CD4-positive, alpha-beta T cell (primary cell): ENCODE data around the gene CBLL1. TPM values are rescaled to one million over a fixed set of nuclear protein-coding genes. Genes with fewer than 3 reads are reported as not detected.
A peak's percentile ranks its signal among the peaks of the same experiment; 100 is the strongest.

Experiments used
- ATAC-seq: fragments of 200-7000 bp; cut with Tn5 transposase; one replicate; pipeline ENCODE4 v1.10.0; 2022; ENCODE audit warnings: mild to moderate bottlenecking; ENCODE audit not compliant: poor library complexity
- CTCF ChIA-PET: fragments of 350-600 bp; sonication (Branson Sonifier 250); formaldehyde crosslinking; loops from one replicate; lab custom pipeline; 2021; ENCODE audit warnings: antibody characterized with exemption, inconsistent platforms; lab: Charles Lee
- POLR2A ChIA-PET: fragments of 350-600 bp; sonication (Branson Sonifier 250); formaldehyde crosslinking; loops from one replicate; lab custom pipeline; 2021; ENCODE audit warnings: antibody characterized with exemption, inconsistent platforms; lab: Charles Lee
- DNase-seq, 14 experiments: peaks; one replicate each; pipeline ENCODE4 v3.0.0-alpha.2; 2013 to 2020; ENCODE audit warnings: mixed read lengths in 2 of 14
- H3K27ac ChIP-seq, 2 donors: one replicate each; pipeline versions ENCODE4 v1.5.1 to v1.7.0; 2013; ENCODE audit warnings: low read length in 2 of 2, low read depth in 1 of 2, mild to moderate bottlenecking in 1 of 2
- H3K27me3 ChIP-seq, 2 experiments: 1 replicate in 1 of 2; 2 replicates in 1 of 2; pipeline versions ENCODE4 v1.6.1 to v1.7.0; 2013; ENCODE audit warnings: low read length in 2 of 2, control low read depth in 1 of 2, mild to moderate bottlenecking in 1 of 2, moderate library complexity in 1 of 2; ENCODE audit not compliant: insufficient read depth in 2 of 2, control insufficient read depth in 1 of 2
- H3K36me3 ChIP-seq: one replicate; pipeline ENCODE4 v1.6.1; 2013; ENCODE audit warnings: low read length, control low read depth; ENCODE audit not compliant: insufficient read depth
- H3K4me1 ChIP-seq: one replicate; pipeline ENCODE4 v1.6.1; 2013; ENCODE audit warnings: low read length, control low read depth; ENCODE audit not compliant: insufficient read depth
- H3K4me3 ChIP-seq: one replicate; pipeline ENCODE4 v1.5.1; 2013; ENCODE audit warnings: mild to moderate bottlenecking, low read length, moderate library complexity
- H3K9me3 ChIP-seq, 2 experiments: 1 replicate in 1 of 2; 2 replicates in 1 of 2; pipeline versions ENCODE4 v1.6.1 to v1.7.0; 2013; ENCODE audit warnings: low read length in 2 of 2, mild to moderate bottlenecking in 2 of 2, control low read depth in 1 of 2, moderate library complexity in 1 of 2; ENCODE audit not compliant: control insufficient read depth in 1 of 2, insufficient read depth in 1 of 2
- H3K27ac Mint-ChIP-seq: one replicate; pipeline ENCODE4 v1.8.0; 2020; ENCODE audit warnings: mixed read lengths
- H3K27me3 Mint-ChIP-seq: one replicate; pipeline ENCODE4 v1.8.0; 2021; ENCODE audit warnings: mixed read lengths
- H3K36me3 Mint-ChIP-seq: one replicate; pipeline ENCODE4 v1.8.0; 2021; ENCODE audit warnings: low read depth, mixed read lengths
- H3K4me1 Mint-ChIP-seq: one replicate; pipeline ENCODE4 v1.8.0; 2021; ENCODE audit warnings: low read depth, mixed read lengths
- H3K4me3 Mint-ChIP-seq: one replicate; pipeline ENCODE4 v1.8.0; 2020; ENCODE audit warnings: mild to moderate bottlenecking, mixed read lengths
- H3K9me3 Mint-ChIP-seq: one replicate; pipeline ENCODE4 v1.8.0; 2020; ENCODE audit warnings: mixed read lengths
- CTCF ChIP-seq: fragments of 200-600 bp; IDR thresholded peaks from one replicate; pipeline ENCODE4 v1.8.0; 2022; ENCODE audit warnings: antibody characterized with exemption, mild to moderate bottlenecking
- intact Hi-C, 2 experiments: fragments of 100-400 bp; cut with DNase I in 1 of 2; cut with micrococcal nuclease in 1 of 2; formaldehyde crosslinking; loops; one replicate each; pipeline versions ENCODE4 v1.15.1 to v1.9.0; 2023 to 2025; cut with DNase I, micrococcal nuclease
- total RNA-seq, 174 experiments: library from RNA in 2 of 174; stranded (reverse) in 2 of 174; gene quantifications; one replicate each; pipeline ENCODE4 v1.2.3 and lab custom pipeline; 2021 to 2026

CBLL1 gene
- total RNA-seq, 2 experiments from 2014 or later: 77.8 to 80.2 TPM

GRCh38 chr7:107728276-107728675 is 15.7 kb upstream of the CBLL1 start:
- Mint-ChIP-seq H3K4me3 (no peak overlapping the region), H3K4me1 (no peaks in the 10 kb centered on the region), H3K36me3 (no peaks in the 10 kb centered on the region), H3K27ac (no peak overlapping the region), H3K27me3 (peaks cover 9% of the 10 kb centered on the region), H3K9me3 (no peaks in the 10 kb centered on the region)
- ChIA-PET POLR2A (interaction anchor here (1.1 kb wide), 1 partner anchor 146 kb away, joined by 3 read pairs; no protein-coding TSS in a partner anchor), CTCF (no interaction called here)
- H3K27ac ChIP-seq: no peak overlapping the region
- no peaks in the 10 kb centered on the region for H3K27me3 ChIP-seq
- H3K36me3 ChIP-seq: no peaks in the 10 kb centered on the region
- H3K9me3 ChIP-seq: no peaks in the 10 kb centered on the region
- H3K4me3 ChIP-seq: no peak overlapping the region
- DNase-seq (no peak), ATAC-seq (no peak)
- no peaks in the 10 kb centered on the region for H3K4me1 ChIP-seq
- no peak for TF ChIP-seq CTCF
- intact Hi-C loops: loop anchor here (2.0 to 10.0 kb wide), 3 partner anchors 526 to 783 kb away; no protein-coding TSS in a partner anchor

DNA sequence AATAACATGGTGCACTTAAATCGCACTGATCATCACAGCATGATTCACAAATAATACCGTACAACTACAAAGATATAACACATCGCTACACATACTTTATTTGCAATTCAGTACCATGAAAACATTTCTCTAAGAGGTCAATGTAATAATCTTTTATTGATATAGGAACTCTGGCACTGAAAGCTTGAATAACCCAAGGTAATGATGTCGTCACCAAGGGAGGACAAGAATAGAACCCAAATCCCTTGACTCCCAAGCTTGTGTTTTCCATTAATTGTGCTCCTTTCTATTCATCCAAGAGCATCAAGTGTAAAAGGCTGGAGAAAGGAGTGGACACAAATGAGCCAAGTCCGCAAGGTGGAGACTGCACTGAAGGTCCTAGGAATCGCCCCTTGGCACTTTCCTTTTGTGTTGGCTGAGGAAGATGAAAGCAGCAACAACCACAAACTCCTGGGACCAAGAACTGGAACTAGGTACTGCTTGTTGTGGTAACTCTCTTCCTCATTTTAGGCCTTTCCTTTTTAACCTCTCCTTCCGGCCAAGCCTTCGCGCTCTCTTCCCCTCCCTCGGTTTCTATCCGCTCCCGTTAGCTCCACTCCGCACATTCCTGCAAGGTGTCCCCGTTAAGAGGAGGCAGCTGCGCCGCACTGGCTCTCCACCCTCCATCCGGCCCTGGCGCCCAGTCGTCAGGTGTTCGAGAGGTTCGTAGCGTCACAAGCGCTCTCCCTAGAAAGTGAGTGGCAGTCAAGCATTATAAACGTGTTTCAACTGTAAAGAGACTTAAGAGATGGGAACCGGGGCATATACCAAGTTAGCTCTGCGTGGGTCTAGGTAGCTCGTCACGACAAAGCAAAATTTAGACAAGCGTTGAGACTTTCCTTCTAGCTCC is 1.0 kb upstream of the CBLL1 start:
- H3K36me3 Mint-ChIP-seq: peaks cover 40% of the 10 kb centered on the region
- H3K9me3 Mint-ChIP-seq: no peaks in the 10 kb centered on the region
- peak in 1 of 14 experiments; percentile 54 for DNase-seq
- TF ChIP-seq CTCF: no peak
- H3K36me3 ChIP-seq: no peaks in the 10 kb centered on the region
- no peaks in the 10 kb centered on the region for H3K27me3 Mint-ChIP-seq
- peak; percentile 48 for ATAC-seq
- H3K27ac ChIP-seq: peak overlapping the region; percentile 99
- peaks cover 15% of the 10 kb centered on the region for H3K4me1 ChIP-seq
- POLR2A ChIA-PET: interaction anchor here (0.6 to 6.0 kb wide), 42 partner anchors 8 to 1631 kb away, joined by 3 to 152 read pairs (median 5); partner anchors contain the start of genes BCAP29, CCDC71L, COG5 and DLD
- peak overlapping the region; percentile 93 for H3K4me3 Mint-ChIP-seq
- CTCF ChIA-PET: interaction anchor here (1.0 to 2.6 kb wide), 13 partner anchors 11 to 1458 kb away, joined by 3 to 30 read pairs (median 4); partner anchors contain the start of genes COG5, DLD, DUS4L and HBP1
- H3K4me3 ChIP-seq: peak overlapping the region; percentile 87
- intact Hi-C loops: loop anchor here (1.0 to 10.0 kb wide), 8 partner anchors 130 to 1458 kb away; partner anchors contain the start of genes COG5 (in 1 of the 2), DUS4L (in 1 of the 2), HBP1 (in 1 of the 2) and NAMPT (in 1 of the 2)
- H3K9me3 ChIP-seq: no peaks in the 10 kb centered on the region
- H3K27me3 ChIP-seq: no peaks in the 10 kb centered on the region
- H3K27ac Mint-ChIP-seq: peak overlapping the region; percentile 99
- peaks cover 46% of the 10 kb centered on the region for H3K4me1 Mint-ChIP-seq

DNA sequence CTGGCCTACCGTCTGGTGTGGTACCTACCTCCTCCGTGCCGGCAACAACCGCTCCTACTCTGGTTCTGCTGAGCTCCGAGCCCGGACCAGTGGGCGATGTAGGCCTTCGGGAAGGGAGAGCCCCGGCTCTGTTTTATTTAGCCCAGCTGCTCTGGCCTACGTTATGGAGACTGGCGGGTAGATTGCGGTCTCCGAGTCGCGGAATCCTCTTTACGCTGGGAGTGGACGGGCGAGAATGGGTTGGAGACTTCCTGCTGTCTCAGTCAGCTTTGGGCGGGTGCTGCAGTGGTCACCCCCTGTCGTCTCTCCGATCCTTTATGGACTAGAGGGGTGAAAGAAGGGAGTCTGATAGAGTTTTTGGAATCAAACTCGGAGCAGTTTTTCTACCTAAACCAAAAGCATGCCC is 406 bp downstream of the CBLL1 start:
- peaks cover 51% of the 10 kb centered on the region for H3K36me3 Mint-ChIP-seq
- intact Hi-C loops: loop anchor here (1.0 to 10.0 kb wide), 8 partner anchors 130 to 1460 kb away; partner anchors contain the start of genes COG5 (in 2 of the 2), DUS4L (in 2 of the 2), HBP1 (in 1 of the 2) and NAMPT (in 1 of the 2)
- DNase-seq (peak in 1 of 14 experiments; percentile 2), ATAC-seq (peak; percentile 30)
- ChIA-PET CTCF (interaction anchor here (1.9 to 2.0 kb wide), 3 partner anchors 11 to 146 kb away, joined by 5 to 13 read pairs (median 7); partner anchors contain the start of gene DLD), POLR2A (interaction anchor here (0.6 to 6.0 kb wide), 16 partner anchors 8 to 1459 kb away, joined by 3 to 152 read pairs (median 9); partner anchors contain the start of genes COG5, DLD, DNAJB9 and DUS4L)
- H3K27me3 ChIP-seq: no peaks in the 10 kb centered on the region
- H3K9me3 ChIP-seq: no peaks in the 10 kb centered on the region
- H3K27ac Mint-ChIP-seq: peak overlapping the region; percentile 99
- no peak for TF ChIP-seq CTCF
- peak overlapping the region; percentile 99 for H3K27ac ChIP-seq
- peaks cover 59% of the 10 kb centered on the region for H3K4me1 Mint-ChIP-seq
- H3K27me3 Mint-ChIP-seq: no peaks in the 10 kb centered on the region
- peak overlapping the region; percentile 87 for H3K4me3 ChIP-seq
- H3K9me3 Mint-ChIP-seq: no peaks in the 10 kb centered on the region
- H3K4me3 Mint-ChIP-seq: peak overlapping the region; percentile 93
- peaks cover 15% of the 10 kb centered on the region for H3K4me1 ChIP-seq
- H3K36me3 ChIP-seq: peaks cover 5% of the 10 kb centered on the region
